Activated naive CD8-positive, alpha-beta T cell treated with anti-CD3 and anti-CD28 coated beads, Interleukin-2, amount 10 ng/mL, durations not matched to agents 7 days and 5 days (primary cell): ENCODE data around the gene TMEM203. TPM values are rescaled to one million over a fixed set of nuclear protein-coding genes. Genes with fewer than 3 reads are reported as not detected.
A peak's percentile ranks its signal among the peaks of the same experiment; 100 is the strongest.

Experiments
- ATAC-seq: fragments of 150-1000 bp; cut with Tn5 transposase; one replicate; pipeline ENCODE4 v1.10.0; 2021; ENCODE audit warnings: low read depth, moderate library complexity
- POLR2A ChIA-PET: fragments of 350-600 bp; sonication (Branson Sonifier 250); formaldehyde crosslinking; loops from one replicate; lab custom pipeline; 2021; ENCODE audit warnings: antibody characterized with exemption; lab: Charles Lee
- DNase-seq: peaks from one replicate; pipeline ENCODE4 v3.0.0; 2021
- H3K27ac Mint-ChIP-seq: one replicate; pipeline ENCODE4 v1.8.0; 2022; ENCODE audit warnings: mild to moderate bottlenecking, mixed read lengths
- H3K27me3 Mint-ChIP-seq: one replicate; pipeline ENCODE4 v1.8.0; 2022; ENCODE audit warnings: mild to moderate bottlenecking, moderate library complexity, mixed read lengths
- H3K36me3 Mint-ChIP-seq: one replicate; pipeline ENCODE4 v1.8.0; 2021; ENCODE audit warnings: mild to moderate bottlenecking, mixed read lengths
- H3K4me1 Mint-ChIP-seq: one replicate; pipeline ENCODE4 v1.8.0; 2021; ENCODE audit warnings: mixed read lengths
- H3K4me3 Mint-ChIP-seq: one replicate; pipeline ENCODE4 v1.8.0; 2022; ENCODE audit warnings: mild to moderate bottlenecking, moderate library complexity, mixed read lengths
- H3K9me3 Mint-ChIP-seq: one replicate; pipeline ENCODE4 v1.8.0; 2021; ENCODE audit warnings: mixed read lengths
- total RNA-seq, 2 experiments: library from RNA; stranded (reverse); gene quantifications; one replicate each; pipeline ENCODE4 v1.2.3, GENCODE V29; 2021

TMEM203 gene
- total RNA-seq, 2 experiments from 2014 or later = 37.4 to 39.4 TPM

DNA sequence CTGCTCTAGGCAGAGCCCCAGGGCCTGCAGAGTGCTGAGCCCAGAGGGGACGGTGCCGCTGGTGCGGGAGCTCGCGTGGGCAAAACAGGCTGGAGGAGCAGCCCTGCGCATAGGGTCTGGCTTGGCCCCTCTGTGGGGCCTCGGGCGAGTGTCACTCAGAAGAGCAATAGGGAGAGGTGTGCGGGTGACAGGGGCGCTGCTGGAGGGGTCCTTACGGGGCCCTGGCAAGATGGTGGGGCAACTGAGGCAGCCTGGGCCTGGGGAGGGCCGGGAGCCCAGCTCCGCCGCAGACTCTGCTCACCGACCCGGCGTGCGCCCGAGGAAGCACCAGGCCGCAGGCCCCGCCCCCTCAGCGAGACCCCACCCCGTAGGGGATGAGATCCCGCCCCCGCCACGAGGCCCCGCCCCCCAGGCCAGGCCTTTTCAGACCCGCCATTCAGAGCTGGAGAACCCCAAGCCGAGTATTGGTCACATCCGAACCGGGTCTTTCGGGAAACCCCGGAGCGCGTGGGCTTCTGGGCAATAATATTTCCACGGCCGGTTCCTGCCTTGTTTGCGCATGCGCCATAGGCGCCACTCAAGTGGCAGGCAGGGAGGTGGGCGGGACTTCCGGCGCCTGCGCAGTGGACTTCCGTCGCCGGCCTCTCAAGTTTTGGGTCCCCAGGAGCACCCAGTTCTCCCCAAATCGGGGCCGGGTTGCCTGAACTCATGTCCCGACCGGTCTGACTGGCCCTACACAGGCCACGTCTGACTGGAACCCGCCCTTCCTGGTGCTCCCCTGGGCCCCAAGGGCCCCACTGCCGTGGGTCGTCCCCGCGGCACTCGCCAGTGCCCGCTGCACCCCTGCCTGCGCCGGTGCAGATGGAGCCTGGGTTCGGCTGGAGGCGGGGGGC, 17.9 kb upstream of the TMEM203 start:
- Mint-ChIP-seq H3K4me1 (peaks cover 7% of the 10 kb centered on the region), H3K27ac (peak overlapping the region; percentile 82), H3K27me3 (peaks cover 2% of the 10 kb centered on the region), H3K36me3 (no peaks in the 10 kb centered on the region), H3K9me3 (no peaks in the 10 kb centered on the region), H3K4me3 (peak overlapping the region; percentile 84)
- POLR2A ChIA-PET = interaction anchor here (0.5 to 4.9 kb wide), 24 partner anchors 9 to 495 kb away, joined by 3 to 43 read pairs (median 4); partner anchors contain the start of genes ANAPC2, DPP7, MAN1B1 and NDOR1
- ATAC-seq (peak; percentile 87), DNase-seq (peak; percentile 98)

DNA sequence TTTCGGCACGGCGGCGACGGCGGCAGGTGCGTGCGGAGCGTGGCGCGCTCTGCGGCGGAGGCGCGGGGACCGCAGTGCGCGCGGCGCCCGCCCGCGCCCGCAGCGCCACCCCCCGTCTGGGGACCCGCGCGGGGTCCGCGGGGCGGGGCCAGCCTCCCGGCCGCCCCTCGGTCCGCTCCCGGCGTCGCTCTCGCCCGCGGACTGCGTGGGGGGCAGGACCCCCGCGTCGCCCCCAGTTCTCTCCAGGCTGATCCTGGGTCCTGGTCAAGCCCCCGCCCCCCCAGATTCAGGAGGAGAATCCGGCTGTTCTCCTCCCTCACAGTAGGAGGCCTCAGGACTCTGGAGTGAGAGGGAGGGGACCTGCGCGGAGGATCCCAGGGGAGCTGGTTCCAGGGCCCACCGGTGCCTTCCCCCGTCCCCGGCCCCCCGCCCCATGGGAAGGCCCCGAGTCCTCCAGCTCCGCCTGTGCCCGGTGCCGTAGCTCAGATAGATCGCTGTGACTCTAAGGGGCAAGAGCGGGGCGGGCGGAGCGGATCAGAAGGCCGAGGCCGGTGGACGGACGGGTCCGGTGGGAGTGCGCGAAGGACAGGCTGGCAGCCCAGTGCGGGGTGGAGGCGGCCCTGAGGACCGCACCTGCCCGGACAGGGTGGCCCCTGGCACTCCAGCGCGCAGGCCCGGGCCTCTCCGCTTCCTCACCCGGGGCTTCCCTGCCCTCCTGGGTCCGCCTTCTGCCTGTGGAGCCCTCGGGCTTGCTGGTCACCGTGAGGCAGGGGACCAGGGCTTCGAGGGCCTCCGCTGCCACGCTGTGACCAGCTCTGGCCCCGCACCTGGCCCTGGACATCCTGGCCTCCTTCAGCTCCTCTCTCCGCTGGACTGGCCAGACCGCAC, 17.0 kb upstream of the TMEM203 start, which contains the start of gene RNF208:
TSS of gene RNF208 (minus strand) at position 51 of the 888 bp plus-strand sequence. CDS start 1,028 bp downstream, outside the sequence.
- peaks cover 5% of the 10 kb centered on the region for H3K4me1 Mint-ChIP-seq
- no peaks in the 10 kb centered on the region for H3K27me3 Mint-ChIP-seq
- DNase-seq (peak; percentile 67), ATAC-seq (no peak)
- POLR2A ChIA-PET = interaction anchor here (0.7 to 4.9 kb wide), 20 partner anchors 8 to 494 kb away, joined by 3 to 43 read pairs (median 6); partner anchors contain the start of genes ANAPC2, DPP7, MAN1B1 and NDOR1
- H3K9me3 Mint-ChIP-seq = no peaks in the 10 kb centered on the region
- H3K27ac Mint-ChIP-seq = peak within 1 kb of the TSS; percentile 82
- peak within 1 kb of the TSS; percentile 84 for H3K4me3 Mint-ChIP-seq
- H3K36me3 Mint-ChIP-seq = no peaks in the 10 kb centered on the region

DNA sequence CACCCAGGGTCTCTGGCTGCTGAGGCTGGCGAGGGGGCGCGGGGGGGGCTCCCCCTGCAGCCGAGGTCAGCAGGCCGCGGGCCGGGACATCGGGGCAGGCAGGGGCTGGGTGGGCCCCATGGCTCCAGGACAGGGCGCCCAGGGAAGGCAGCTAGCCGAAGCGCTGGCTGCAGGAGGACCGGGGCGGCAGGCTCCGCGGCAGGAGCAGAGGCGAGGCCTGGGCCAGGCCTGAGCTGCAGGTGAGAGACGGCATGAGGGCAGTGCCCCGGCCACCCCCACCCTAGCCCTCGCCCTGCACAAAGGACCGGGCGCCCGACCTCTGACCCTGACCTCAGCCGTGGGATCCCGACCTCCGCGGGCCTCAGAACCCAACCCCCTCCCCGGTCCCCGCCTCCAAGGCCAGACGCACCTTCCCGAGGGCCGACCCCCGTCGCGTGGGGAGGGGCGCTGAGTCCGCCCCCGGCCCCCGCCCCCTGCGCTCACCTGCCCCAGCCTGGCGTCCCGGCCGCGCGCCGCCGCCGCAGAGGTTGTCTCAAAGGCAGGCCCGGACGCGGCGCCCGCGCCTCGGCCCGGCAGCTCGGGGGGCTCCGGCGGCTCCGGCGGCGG, 16.2 kb upstream of the TMEM203 start:
- Mint-ChIP-seq H3K27ac (no peak overlapping the region), H3K36me3 (no peaks in the 10 kb centered on the region), H3K27me3 (no peaks in the 10 kb centered on the region), H3K4me1 (peaks cover 4% of the 10 kb centered on the region), H3K9me3 (no peaks in the 10 kb centered on the region), H3K4me3 (peak overlapping the region; percentile 35)
- POLR2A ChIA-PET = interaction anchor here (0.5 to 4.5 kb wide), 9 partner anchors 11 to 135 kb away, joined by 3 to 33 read pairs (median 16); partner anchors contain the start of genes ANAPC2, MAN1B1, NDOR1 and SSNA1
- no peak for ATAC-seq
- peak; percentile 64 for DNase-seq

DNA sequence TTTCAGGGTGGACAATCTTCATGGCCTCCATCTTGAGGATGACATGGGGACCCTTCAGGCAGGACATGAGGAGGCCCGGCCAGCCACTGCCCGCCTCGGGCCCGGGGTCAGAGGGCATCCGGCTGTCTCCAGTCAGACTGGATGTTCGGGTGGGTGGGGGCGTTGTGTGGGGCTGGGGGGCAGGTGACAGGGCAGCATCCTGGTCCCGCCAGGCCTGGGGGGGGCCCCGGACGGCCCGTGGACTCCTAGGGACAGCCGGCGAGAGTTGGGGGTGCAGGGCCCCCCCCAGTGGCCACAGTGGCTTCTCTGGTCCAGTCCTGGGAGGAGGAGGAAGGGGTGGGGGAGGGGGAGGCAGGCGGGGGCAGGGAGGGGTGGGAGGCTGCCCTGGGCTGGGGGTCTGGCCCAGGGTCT, 15.7 kb upstream of the TMEM203 start:
- POLR2A ChIA-PET = interaction anchor here (0.5 to 4.5 kb wide), 5 partner anchors 11 to 91 kb away, joined by 3 to 31 read pairs (median 6); partner anchors contain the start of genes NDOR1, TMEM203 and TPRN
- Mint-ChIP-seq H3K27ac (peak overlapping the region; percentile 21), H3K4me3 (peak overlapping the region; percentile 50), H3K27me3 (no peaks in the 10 kb centered on the region), H3K9me3 (no peaks in the 10 kb centered on the region), H3K36me3 (no peaks in the 10 kb centered on the region), H3K4me1 (peaks cover 4% of the 10 kb centered on the region)
- no peak for ATAC-seq
- no peak for DNase-seq

DNA sequence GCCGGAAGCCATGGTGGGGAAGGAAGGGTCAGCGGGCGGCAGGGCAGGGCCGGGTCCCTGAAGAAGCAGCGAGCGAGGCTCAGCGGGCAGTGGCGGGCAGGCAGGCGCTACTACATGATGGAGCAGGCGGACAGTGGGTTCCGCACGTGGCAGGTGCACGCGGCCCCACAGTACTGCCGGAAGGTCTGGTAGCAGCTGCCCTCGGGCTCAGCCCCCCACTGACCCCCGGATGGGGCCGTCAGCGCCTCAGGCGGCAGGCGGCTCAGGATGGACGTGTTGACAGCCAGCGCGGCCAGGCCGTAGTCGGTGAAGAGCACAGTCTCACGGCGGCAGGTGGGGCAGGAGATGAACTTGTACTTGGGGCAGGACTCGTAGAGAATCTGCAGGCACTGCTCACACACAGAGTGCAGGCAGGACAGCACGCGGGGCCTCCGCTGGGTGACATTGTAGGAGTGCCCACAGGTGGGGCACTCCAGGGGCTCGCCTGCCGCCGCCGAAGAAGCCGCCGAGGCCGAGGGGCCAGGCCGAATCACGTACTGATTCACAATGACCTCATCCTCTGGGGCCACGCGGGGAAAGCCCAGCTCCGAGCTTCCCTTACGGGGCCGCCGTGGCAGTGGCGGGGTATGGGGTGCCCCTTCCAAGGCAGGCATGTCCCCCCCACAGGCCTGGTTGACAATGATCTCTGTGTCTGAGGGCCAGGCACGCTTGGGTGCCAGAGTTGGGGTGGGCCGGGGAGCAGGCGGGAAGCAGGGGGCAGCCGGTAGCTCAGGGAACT, 15.1 kb upstream of the TMEM203 start:
- Mint-ChIP-seq H3K9me3 (no peaks in the 10 kb centered on the region), H3K4me3 (peak overlapping the region; percentile 50), H3K27me3 (no peaks in the 10 kb centered on the region), H3K36me3 (no peaks in the 10 kb centered on the region), H3K27ac (peak overlapping the region; percentile 21), H3K4me1 (peaks cover 4% of the 10 kb centered on the region)
- no peak for ATAC-seq
- no peak for DNase-seq
- POLR2A ChIA-PET = interaction anchor here (0.5 to 4.5 kb wide), 9 partner anchors 10 to 93 kb away, joined by 3 to 31 read pairs (median 6); partner anchors contain the start of genes ANAPC2, NDOR1, SSNA1 and TMEM203

DNA sequence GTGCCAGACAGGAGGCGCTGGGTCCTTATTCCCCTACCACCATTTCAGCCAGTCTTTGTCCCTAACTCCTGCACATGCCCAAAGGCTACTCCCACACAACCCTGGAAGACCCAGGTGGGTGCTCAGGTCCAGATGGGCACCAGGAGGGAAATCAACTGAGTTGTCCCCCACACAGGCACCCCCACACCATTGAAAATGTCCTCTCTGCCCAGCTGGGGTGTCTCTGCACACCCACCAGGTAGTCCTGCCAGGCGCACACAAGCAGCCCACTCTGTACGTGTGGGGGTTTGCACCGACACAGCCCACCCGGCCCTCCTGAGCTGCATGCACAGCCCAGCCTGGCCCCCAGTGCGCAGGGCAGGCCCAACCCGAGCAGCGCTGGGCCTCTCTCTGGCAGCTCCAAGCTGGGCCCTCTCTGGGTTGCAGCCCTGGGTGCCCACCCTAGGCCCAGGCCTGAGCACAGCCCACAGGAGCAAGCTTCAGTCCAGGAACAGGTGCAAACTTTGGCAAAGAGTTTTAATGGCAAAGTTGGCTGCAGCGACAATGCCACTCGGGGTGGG, 14.4 kb upstream of the TMEM203 start:
- peaks cover 4% of the 10 kb centered on the region for H3K4me1 Mint-ChIP-seq
- no peak for ATAC-seq
- no peak overlapping the region for H3K4me3 Mint-ChIP-seq
- no peaks in the 10 kb centered on the region for H3K9me3 Mint-ChIP-seq
- no peaks in the 10 kb centered on the region for H3K27me3 Mint-ChIP-seq
- POLR2A ChIA-PET = interaction anchor here (0.5 to 2.0 kb wide), 6 partner anchors 19 to 152 kb away, joined by 3 to 7 read pairs (median 6); partner anchors contain the start of genes ANAPC2, SSNA1 and TPRN
- no peak for DNase-seq
- H3K27ac Mint-ChIP-seq = no peak overlapping the region
- no peaks in the 10 kb centered on the region for H3K36me3 Mint-ChIP-seq

DNA sequence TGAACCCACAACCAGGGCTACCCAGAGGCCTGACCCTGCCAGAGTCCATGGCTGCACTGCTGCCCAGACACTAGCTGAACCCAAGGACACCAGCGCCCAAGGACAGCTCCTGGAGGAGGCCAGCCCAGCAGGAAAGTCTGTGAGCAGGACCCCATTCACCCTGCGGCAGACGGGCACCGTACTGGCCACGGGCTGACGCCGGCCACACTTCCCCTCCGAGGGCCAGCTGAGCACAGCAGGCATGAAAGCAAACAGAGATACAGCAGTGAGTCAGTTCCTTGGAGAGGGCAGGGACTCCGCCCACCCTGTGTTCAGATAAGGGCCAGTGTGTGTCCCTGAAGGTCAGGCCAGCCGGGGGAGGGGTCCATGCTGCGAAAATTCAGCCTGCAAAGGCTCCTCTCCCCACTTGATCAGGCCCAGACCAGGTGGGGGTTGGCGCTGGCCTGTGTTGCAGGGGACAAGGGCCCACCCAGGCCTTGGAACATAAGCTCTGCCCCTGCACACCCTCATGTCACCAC, 13.4 kb upstream of the TMEM203 start:
- POLR2A ChIA-PET = interaction anchor here (1.4 to 2.0 kb wide), 5 partner anchors 11 to 89 kb away, joined by 4 to 6 read pairs (median 4); partner anchors contain the start of genes ANAPC2, SSNA1 and TUBB4B
- no peaks in the 10 kb centered on the region for H3K27me3 Mint-ChIP-seq
- ATAC-seq = no peak
- H3K9me3 Mint-ChIP-seq = no peaks in the 10 kb centered on the region
- H3K36me3 Mint-ChIP-seq = no peaks in the 10 kb centered on the region
- no peak for DNase-seq
- H3K27ac Mint-ChIP-seq = no peak overlapping the region
- no peak overlapping the region for H3K4me3 Mint-ChIP-seq
- peaks cover 2% of the 10 kb centered on the region for H3K4me1 Mint-ChIP-seq

DNA sequence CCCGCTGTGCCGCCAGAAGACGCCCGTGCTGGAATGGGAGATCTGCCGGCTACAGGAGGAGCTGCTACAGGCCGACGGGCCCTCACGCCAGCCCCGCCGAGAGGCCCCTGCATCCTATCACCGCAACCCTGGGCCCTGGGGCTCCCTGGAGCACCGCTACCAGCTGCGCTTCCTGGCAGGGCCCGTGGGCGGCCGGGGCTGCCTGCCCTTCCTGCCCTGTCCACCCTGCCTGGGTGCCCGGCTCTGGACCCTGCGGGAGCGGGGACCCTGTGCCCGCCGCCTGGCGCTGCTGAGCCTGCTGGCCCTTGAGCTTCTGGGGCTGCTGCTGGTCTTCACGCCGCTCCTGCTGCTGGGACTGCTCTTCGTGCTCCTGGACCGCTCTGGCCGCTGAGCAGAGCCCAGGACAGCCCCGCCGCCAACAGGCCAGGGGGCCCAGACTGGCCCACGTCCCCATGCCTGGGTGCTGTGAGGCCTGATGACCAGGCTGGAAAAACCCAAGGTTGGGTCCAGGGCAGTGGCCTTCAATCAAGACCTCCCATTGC, 12.8 kb upstream of the TMEM203 start:
- peaks cover 2% of the 10 kb centered on the region for H3K4me1 Mint-ChIP-seq
- no peaks in the 10 kb centered on the region for H3K27me3 Mint-ChIP-seq
- POLR2A ChIA-PET = interaction anchor here (1.4 to 2.0 kb wide), 3 partner anchors 11 to 23 kb away, joined by 4 to 5 read pairs (median 4); partner anchors contain the start of gene TUBB4B
- no peak overlapping the region for H3K4me3 Mint-ChIP-seq
- no peak for DNase-seq
- H3K36me3 Mint-ChIP-seq = no peaks in the 10 kb centered on the region
- no peak for ATAC-seq
- H3K9me3 Mint-ChIP-seq = no peaks in the 10 kb centered on the region
- H3K27ac Mint-ChIP-seq = no peak overlapping the region

DNA sequence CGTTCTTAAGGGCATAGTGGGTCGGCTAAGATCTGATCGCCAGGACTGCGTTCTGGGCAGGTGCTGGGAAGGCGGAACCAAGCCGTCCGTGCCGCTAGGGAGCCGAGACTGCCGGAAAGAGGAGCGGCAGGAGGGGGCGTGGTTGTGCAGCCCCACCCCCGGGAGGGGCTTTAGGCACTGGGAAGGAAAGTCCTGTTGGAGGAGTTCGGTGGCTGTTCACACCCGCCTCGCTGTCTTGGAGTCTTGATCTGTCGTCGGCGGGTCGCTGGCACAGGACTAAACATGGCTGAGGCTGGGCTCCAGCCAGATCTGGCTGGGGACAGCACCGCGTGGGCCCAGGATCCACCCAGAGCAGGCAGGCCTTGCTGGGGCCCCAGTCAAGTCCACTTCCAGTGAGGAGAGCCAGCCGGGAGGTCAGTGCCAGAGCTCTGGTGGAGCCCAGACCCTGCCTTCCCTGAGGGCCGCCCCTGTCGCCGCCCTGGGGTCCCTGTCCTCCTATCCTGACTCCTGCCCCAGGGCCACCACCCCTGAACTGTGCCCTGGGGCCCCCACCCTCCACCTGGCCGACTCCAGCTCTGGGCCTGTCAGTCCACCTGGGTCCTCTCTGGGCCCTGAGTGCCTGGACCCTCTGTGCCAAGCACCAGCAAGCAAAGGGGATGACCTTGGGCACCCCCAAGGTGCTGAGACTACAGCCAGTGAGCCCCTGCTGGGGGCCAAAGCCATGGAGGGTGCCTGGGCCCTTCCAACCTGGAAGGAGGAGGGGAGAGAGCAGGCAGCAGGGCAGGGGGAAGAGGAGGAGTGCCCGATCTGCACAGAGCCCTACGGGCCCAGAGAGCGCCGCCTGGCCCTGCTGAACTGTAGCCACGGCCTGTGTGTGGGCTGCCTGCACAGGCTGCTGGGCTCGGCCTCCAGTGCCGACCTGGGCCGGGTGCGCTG, 12.1 kb upstream of the TMEM203 start:
- POLR2A ChIA-PET = interaction anchor here (1.3 to 2.0 kb wide), 4 partner anchors 10 to 30 kb away, joined by 3 to 5 read pairs (median 4); partner anchors contain the start of genes ANAPC2, SSNA1 and TUBB4B
- ATAC-seq (no peak), DNase-seq (no peak)
- Mint-ChIP-seq H3K36me3 (no peaks in the 10 kb centered on the region), H3K27me3 (no peaks in the 10 kb centered on the region), H3K4me1 (no peaks in the 10 kb centered on the region), H3K27ac (no peak overlapping the region), H3K4me3 (no peak overlapping the region), H3K9me3 (no peaks in the 10 kb centered on the region)
